HEK293 (cell line): ENCODE measurements around the gene PALD1.

Experiments
- KLF16 ChIP-seq: fragments of 450-650 bp; formaldehyde crosslinking; IDR thresholded peaks from 2 replicates; pipeline ENCODE4 v1.5.1; 2017; ENCODE audit warnings: missing biosample characterization, missing genetic modification characterization
- KLF9 ChIP-seq: fragments of 450-650 bp; formaldehyde crosslinking; IDR thresholded peaks from 2 replicates; pipeline ENCODE4 v1.5.1; 2016; ENCODE audit warnings: missing biosample characterization, missing genetic modification characterization, low read depth
- ZNF23 ChIP-seq: fragments of 450-650 bp; formaldehyde crosslinking; IDR thresholded peaks from 2 replicates; pipeline ENCODE4 v1.5.1; 2016; ENCODE audit warnings: missing biosample characterization, missing genetic modification characterization, borderline replicate concordance
- ZNF830 ChIP-seq: fragments of 450-650 bp; IDR thresholded peaks from 2 replicates; pipeline ENCODE4 v1.5.0; 2018; ENCODE audit warnings: missing biosample characterization, missing genetic modification characterization, low read depth, mild to moderate bottlenecking, moderate library complexity
- TF ChIP-seq, protein P1 (sequence below): fragments of 450-650 bp; formaldehyde crosslinking; IDR thresholded peaks from 2 replicates; pipeline ENCODE4 v1.5.1; 2016; ENCODE audit warnings: missing biosample characterization, missing genetic modification characterization
- TF ChIP-seq, protein P2 (sequence below): fragments of 450-650 bp; formaldehyde crosslinking; IDR thresholded peaks from 2 replicates; pipeline ENCODE4 v1.5.1; 2016; ENCODE audit warnings: missing biosample characterization, missing genetic modification characterization
- TF ChIP-seq, protein P3 (sequence below): fragments of 450-650 bp; formaldehyde crosslinking; conservative IDR thresholded peaks from 2 replicates; pipeline ENCODE4 v1.5.1; 2016; ENCODE audit warnings: low read depth, missing biosample characterization, missing genetic modification characterization
- TF ChIP-seq, protein P4 (sequence below): fragments of 450-650 bp; formaldehyde crosslinking; optimal IDR thresholded peaks from 2 replicates; pipeline ENCODE3; 2016; ENCODE audit warnings: missing biosample characterization, mild to moderate bottlenecking, missing genetic modification characterization
- TF ChIP-seq, protein P5 (sequence below): fragments of 450-650 bp; formaldehyde crosslinking; IDR thresholded peaks from 2 replicates; pipeline ENCODE4 v1.5.1; 2016; ENCODE audit warnings: missing biosample characterization, missing genetic modification characterization

DNA sequence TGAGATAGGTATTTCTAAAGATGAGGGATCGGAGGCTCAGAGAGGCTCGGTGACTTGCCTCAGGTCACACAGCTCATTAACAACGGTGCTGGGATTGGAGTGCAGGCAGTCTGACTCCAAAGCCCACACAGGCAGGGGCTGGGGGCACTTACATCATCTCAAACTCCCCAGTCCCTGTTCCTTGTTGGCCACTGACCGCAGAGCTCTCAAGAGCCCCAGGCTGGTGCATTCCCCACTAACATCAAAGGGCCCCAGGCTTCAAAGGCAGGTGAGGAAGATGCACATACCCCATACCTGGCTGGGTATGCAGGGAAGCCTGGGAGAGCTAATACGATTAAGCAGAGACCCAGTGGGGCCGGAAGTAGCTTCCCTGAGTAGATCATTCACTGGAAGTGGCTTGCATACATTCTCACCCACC, 23.3 kb upstream of the PALD1 start:
- TF ChIP-seq, protein P1, sequence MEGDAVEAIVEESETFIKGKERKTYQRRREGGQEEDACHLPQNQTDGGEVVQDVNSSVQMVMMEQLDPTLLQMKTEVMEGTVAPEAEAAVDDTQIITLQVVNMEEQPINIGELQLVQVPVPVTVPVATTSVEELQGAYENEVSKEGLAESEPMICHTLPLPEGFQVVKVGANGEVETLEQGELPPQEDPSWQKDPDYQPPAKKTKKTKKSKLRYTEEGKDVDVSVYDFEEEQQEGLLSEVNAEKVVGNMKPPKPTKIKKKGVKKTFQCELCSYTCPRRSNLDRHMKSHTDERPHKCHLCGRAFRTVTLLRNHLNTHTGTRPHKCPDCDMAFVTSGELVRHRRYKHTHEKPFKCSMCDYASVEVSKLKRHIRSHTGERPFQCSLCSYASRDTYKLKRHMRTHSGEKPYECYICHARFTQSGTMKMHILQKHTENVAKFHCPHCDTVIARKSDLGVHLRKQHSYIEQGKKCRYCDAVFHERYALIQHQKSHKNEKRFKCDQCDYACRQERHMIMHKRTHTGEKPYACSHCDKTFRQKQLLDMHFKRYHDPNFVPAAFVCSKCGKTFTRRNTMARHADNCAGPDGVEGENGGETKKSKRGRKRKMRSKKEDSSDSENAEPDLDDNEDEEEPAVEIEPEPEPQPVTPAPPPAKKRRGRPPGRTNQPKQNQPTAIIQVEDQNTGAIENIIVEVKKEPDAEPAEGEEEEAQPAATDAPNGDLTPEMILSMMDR (tag by site-specific recombination), result no peak
- TF ChIP-seq, protein P2, sequence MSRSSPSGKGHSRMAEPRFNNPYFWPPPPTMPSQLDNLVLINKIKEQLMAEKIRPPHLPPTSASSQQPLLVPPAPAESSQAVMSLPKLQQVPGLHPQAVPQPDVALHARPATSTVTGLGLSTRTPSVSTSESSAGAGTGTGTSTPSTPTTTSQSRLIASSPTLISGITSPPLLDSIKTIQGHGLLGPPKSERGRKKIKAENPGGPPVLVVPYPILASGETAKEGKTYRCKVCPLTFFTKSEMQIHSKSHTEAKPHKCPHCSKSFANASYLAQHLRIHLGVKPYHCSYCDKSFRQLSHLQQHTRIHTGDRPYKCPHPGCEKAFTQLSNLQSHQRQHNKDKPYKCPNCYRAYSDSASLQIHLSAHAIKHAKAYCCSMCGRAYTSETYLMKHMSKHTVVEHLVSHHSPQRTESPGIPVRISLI, result no peak
- TF ChIP-seq KLF16 (tag by site-specific recombination) (no peak), KLF9 (tag by site-specific recombination) (no peak), ZNF23 (tag by site-specific recombination) (no peak), ZNF830 (tag by site-specific recombination) (no peak)
- TF ChIP-seq, protein P3, sequence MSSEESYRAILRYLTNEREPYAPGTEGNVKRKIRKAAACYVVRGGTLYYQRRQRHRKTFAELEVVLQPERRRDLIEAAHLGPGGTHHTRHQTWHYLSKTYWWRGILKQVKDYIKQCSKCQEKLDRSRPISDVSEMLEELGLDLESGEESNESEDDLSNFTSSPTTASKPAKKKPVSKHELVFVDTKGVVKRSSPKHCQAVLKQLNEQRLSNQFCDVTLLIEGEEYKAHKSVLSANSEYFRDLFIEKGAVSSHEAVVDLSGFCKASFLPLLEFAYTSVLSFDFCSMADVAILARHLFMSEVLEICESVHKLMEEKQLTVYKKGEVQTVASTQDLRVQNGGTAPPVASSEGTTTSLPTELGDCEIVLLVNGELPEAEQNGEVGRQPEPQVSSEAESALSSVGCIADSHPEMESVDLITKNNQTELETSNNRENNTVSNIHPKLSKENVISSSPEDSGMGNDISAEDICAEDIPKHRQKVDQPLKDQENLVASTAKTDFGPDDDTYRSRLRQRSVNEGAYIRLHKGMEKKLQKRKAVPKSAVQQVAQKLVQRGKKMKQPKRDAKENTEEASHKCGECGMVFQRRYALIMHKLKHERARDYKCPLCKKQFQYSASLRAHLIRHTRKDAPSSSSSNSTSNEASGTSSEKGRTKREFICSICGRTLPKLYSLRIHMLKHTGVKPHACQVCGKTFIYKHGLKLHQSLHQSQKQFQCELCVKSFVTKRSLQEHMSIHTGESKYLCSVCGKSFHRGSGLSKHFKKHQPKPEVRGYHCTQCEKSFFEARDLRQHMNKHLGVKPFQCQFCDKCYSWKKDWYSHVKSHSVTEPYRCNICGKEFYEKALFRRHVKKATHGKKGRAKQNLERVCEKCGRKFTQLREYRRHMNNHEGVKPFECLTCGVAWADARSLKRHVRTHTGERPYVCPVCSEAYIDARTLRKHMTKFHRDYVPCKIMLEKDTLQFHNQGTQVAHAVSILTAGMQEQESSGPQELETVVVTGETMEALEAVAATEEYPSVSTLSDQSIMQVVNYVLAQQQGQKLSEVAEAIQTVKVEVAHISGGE (tag by site-specific recombination), result no peak
- TF ChIP-seq, protein P4, sequence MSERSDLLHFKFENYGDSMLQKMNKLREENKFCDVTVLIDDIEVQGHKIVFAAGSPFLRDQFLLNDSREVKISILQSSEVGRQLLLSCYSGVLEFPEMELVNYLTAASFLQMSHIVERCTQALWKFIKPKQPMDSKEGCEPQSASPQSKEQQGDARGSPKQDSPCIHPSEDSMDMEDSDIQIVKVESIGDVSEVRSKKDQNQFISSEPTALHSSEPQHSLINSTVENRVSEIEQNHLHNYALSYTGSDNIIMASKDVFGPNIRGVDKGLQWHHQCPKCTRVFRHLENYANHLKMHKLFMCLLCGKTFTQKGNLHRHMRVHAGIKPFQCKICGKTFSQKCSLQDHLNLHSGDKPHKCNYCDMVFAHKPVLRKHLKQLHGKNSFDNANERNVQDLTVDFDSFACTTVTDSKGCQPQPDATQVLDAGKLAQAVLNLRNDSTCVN, result no peak
- TF ChIP-seq, protein P5, sequence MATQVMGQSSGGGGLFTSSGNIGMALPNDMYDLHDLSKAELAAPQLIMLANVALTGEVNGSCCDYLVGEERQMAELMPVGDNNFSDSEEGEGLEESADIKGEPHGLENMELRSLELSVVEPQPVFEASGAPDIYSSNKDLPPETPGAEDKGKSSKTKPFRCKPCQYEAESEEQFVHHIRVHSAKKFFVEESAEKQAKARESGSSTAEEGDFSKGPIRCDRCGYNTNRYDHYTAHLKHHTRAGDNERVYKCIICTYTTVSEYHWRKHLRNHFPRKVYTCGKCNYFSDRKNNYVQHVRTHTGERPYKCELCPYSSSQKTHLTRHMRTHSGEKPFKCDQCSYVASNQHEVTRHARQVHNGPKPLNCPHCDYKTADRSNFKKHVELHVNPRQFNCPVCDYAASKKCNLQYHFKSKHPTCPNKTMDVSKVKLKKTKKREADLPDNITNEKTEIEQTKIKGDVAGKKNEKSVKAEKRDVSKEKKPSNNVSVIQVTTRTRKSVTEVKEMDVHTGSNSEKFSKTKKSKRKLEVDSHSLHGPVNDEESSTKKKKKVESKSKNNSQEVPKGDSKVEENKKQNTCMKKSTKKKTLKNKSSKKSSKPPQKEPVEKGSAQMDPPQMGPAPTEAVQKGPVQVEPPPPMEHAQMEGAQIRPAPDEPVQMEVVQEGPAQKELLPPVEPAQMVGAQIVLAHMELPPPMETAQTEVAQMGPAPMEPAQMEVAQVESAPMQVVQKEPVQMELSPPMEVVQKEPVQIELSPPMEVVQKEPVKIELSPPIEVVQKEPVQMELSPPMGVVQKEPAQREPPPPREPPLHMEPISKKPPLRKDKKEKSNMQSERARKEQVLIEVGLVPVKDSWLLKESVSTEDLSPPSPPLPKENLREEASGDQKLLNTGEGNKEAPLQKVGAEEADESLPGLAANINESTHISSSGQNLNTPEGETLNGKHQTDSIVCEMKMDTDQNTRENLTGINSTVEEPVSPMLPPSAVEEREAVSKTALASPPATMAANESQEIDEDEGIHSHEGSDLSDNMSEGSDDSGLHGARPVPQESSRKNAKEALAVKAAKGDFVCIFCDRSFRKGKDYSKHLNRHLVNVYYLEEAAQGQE, result no peak
